ENCODE results near the gene TNS3. TPM values are rescaled to one million over a fixed set of nuclear protein-coding genes. Genes with fewer than 3 reads are reported as not detected.

Gene TNS3
- total RNA-seq, 1 donor from 2014 or later: 452 TPM

DNA sequence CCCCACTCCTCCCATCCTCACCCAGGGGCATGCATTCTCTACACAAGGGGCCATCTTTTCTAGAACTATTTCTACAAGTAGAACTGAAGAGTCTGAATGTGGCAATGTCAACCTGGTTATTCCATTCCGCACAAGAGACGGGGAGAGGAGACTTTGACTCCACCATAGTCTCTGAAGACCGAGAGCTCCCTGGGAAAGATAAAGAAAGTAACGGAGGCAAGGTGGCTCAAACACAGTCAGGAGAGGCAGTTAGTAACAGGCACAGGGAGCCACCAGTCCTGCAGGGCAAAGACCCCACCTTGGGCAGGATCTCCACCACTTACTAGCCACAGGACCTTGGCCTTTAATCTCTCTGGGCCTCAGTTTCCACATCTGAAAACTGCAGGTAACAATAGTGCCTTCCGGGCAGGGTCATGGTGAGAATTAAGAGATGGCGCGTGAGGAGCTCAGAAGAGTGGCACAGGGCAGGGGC, 100.3 kb downstream of the TNS3 start:
- Mint-ChIP-seq H3K27me3 (ENCODE audit: low read depth) (no peaks in the 10 kb centered on the region), H3K4me1 (peaks cover 81% of the 10 kb centered on the region), H3K36me3 (no peaks in the 10 kb centered on the region), H3K9me3 (no peaks in the 10 kb centered on the region), H3K4me3 (no peak overlapping the region), H3K27ac (peak overlapping the region; percentile 93)
- no peak for TF ChIP-seq CTCF (IDR thresholded peaks at IDR 0.05; ENCODE audit: unreplicated experiment)
- DNase-seq (ENCODE audit: low spot score in 2 of 2, unreplicated experiment in 2 of 2): no peak

- no peak overlapping the region for H3K4me3 Mint-ChIP-seq
- no peak for TF ChIP-seq CTCF (IDR thresholded peaks at IDR 0.05; ENCODE audit: unreplicated experiment)
- H3K4me1 Mint-ChIP-seq: peaks cover 83% of the 10 kb centered on the region
- H3K27ac Mint-ChIP-seq: peak overlapping the region; percentile 93
- no peaks in the 10 kb centered on the region for H3K9me3 Mint-ChIP-seq
- H3K36me3 Mint-ChIP-seq: no peaks in the 10 kb centered on the region
- no peak for DNase-seq (ENCODE audit: low spot score in 2 of 2, unreplicated experiment in 2 of 2)
- no peaks in the 10 kb centered on the region for H3K27me3 Mint-ChIP-seq (ENCODE audit: low read depth)
Observed at GRCh38 chr7:47480576-47481538, 101.1 kb downstream of the TNS3 start.

GRCh38 chr7:47479821-47480575, 101.9 kb downstream of the TNS3 start:
- Mint-ChIP-seq H3K4me3 (no peak overlapping the region), H3K36me3 (no peaks in the 10 kb centered on the region), H3K27me3 (ENCODE audit: low read depth) (no peaks in the 10 kb centered on the region), H3K4me1 (peaks cover 81% of the 10 kb centered on the region), H3K27ac (peak overlapping the region; percentile 75), H3K9me3 (no peaks in the 10 kb centered on the region)
- no peak for TF ChIP-seq CTCF (IDR thresholded peaks at IDR 0.05; ENCODE audit: unreplicated experiment)
- no peak for DNase-seq (ENCODE audit: low spot score in 2 of 2, unreplicated experiment in 2 of 2)

DNA sequence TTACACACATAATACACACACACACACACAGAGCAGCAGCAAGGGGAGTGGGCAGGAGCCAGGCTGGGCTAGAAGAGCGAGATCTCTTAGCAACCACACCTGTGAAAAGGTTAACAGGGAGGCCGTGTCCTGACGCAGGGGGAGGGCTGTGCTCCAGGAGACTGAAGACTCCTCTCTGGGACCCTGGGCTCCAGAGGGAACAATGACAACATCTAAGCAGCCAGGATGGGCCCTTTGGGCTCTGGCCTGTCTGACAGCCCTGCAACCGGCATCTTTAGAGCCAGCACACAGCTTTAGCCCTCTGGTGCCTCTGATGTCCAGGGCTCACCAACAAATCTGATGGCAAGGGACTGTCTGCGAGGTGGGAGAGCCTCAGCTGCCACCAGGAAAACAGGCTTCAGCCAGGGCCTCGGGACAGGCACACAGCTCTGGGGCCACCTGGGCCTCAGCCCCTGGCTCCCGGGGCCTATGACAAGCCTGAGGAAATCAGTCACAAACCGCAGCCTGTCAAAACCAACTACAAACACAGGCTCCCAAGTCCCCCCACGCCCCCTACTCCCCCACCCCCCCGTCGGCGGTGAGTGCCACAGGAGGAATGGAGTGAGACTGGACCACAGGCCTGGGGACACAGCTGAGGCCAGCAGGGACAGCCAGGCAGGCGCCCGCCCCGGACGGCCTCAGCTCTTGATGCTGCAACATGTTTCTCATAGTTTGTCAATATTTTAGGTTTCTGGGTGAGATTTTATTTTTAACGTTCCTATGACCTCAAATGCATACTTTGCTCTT, 102.8 kb downstream of the TNS3 start:
- peaks cover 74% of the 10 kb centered on the region for H3K4me1 Mint-ChIP-seq
- no peak for DNase-seq (ENCODE audit: low spot score in 2 of 2, unreplicated experiment in 2 of 2)
- H3K4me3 Mint-ChIP-seq: no peak overlapping the region
- peak overlapping the region; percentile 75 for H3K27ac Mint-ChIP-seq
- no peaks in the 10 kb centered on the region for H3K9me3 Mint-ChIP-seq
- H3K36me3 Mint-ChIP-seq: no peaks in the 10 kb centered on the region
- no peak for TF ChIP-seq CTCF (IDR thresholded peaks at IDR 0.05; ENCODE audit: unreplicated experiment)
- H3K27me3 Mint-ChIP-seq (ENCODE audit: low read depth): no peaks in the 10 kb centered on the region

DNA sequence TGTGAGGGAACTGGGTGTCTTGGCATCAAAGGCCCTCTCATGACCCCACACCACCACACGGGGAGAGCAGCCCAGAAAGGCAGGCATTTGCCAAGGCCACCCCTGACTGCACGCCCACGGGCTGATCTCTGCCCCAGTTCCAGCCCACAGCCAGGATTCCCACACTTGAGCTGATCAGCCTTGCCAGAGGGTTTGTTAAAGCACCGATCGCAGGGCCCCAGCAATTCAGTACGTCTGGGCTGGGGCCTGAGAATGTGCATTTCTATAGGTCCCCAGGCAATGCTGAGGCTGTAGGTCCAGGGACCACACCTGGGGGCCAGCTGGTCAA, 103.9 kb downstream of the TNS3 start:
- no peak for DNase-seq (ENCODE audit: low spot score in 2 of 2, unreplicated experiment in 2 of 2)
- H3K4me3 Mint-ChIP-seq: no peak overlapping the region
- no peak for TF ChIP-seq CTCF (IDR thresholded peaks at IDR 0.05; ENCODE audit: unreplicated experiment)
- no peaks in the 10 kb centered on the region for H3K9me3 Mint-ChIP-seq
- H3K4me1 Mint-ChIP-seq: peaks cover 66% of the 10 kb centered on the region
- no peaks in the 10 kb centered on the region for H3K36me3 Mint-ChIP-seq
- H3K27ac Mint-ChIP-seq: peak overlapping the region; percentile 35
- H3K27me3 Mint-ChIP-seq (ENCODE audit: low read depth): no peaks in the 10 kb centered on the region

Data from mesothelial cell of epicardium (in vitro differentiated cells).